DMS153 treated with DMSO at 0.1 percent for 48 hours (cell line): ENCODE measurements around the gene NEXN.
"Not testable (repeated sequence)": the region's sequence is repeated elsewhere in the genome, so short reads cannot be mapped to it uniquely, and the experiment has no call there.

ENCODE experiments used
- DNase-seq: peaks from one replicate; lab custom pipeline; 2025; ENCODE audit not compliant: unreplicated experiment; lab: John Stamatoyannopoulos, UW

The NEXN gene

GRCh38 chr1:77905603-77906002 is 17.2 kb downstream of the NEXN start:
- no peak for DNase-seq

- no peak for DNase-seq
These were observed 17.7 kb downstream of the NEXN start for GRCh38 chr1:77906019-77906545.

GRCh38 chr1:77906624-77907023 is 18.2 kb downstream of the NEXN start:
- no peak for DNase-seq

- no peak for DNase-seq
These were observed 21.7 kb downstream of the NEXN start for GRCh38 chr1:77910116-77910515.

GRCh38 chr1:77918918-77919317 is 30.5 kb downstream of the NEXN start:
- not testable (repeated sequence) for DNase-seq

GRCh38 chr1:77925518-77925917 is 37.1 kb downstream of the NEXN start:
- DNase-seq, result no peak

GRCh38 chr1:77925956-77926355 is 37.5 kb downstream of the NEXN start:
- DNase-seq, result no peak

- DNase-seq, result no peak
These were observed 38.3 kb downstream of the NEXN start for GRCh38 chr1:77926561-77927357.

- DNase-seq, result no peak
These were observed 39.0 kb downstream of the NEXN start for GRCh38 chr1:77927414-77927813.

GRCh38 chr1:77929806-77930205 is 41.4 kb downstream of the NEXN start:
- DNase-seq, result no peak

GRCh38 chr1:77938651-77939050 is 50.2 kb downstream of the NEXN start:
- no peak for DNase-seq

- no peak for DNase-seq
These were observed 52.6 kb downstream of the NEXN start for GRCh38 chr1:77940921-77941570.

GRCh38 chr1:77942400-77943140 is 54.1 kb downstream of the NEXN start:
- DNase-seq, result no peak

GRCh38 chr1:77945345-77945744 is 56.9 kb downstream of the NEXN start:
- DNase-seq, result no peak

GRCh38 chr1:77948841-77949424 is 60.5 kb downstream of the NEXN start:
- no peak for DNase-seq

GRCh38 chr1:77950873-77951272 is 62.4 kb downstream of the NEXN start:
- no peak for DNase-seq

- DNase-seq, result no peak
These were observed 62.9 kb downstream of the NEXN start for GRCh38 chr1:77951328-77951727.

GRCh38 chr1:77953907-77954306 is 65.5 kb downstream of the NEXN start:
- DNase-seq, result no peak

GRCh38 chr1:77954521-77954920 is 66.1 kb downstream of the NEXN start:
- no peak for DNase-seq

- DNase-seq, result no peak
These were observed 67.3 kb downstream of the NEXN start for GRCh38 chr1:77955709-77956108.

- no peak for DNase-seq
These were observed 68.0 kb downstream of the NEXN start for GRCh38 chr1:77956464-77956863.
